Measurements from ENCODE around the gene AGBL1.

Gene AGBL1

GRCh38 chr15:86553108-86553507 is 473.4 kb downstream of the AGBL1 start:
- H4K20me1 ChIP-seq (ENCODE audit: low read depth, low read length), result no peaks in the 10 kb centered on the region
- H3K36me3 ChIP-seq (ENCODE audit: low read length), result no peaks in the 10 kb centered on the region
- no peaks in the 10 kb centered on the region for H3K27me3 ChIP-seq (ENCODE audit: low read length)
- H3K27ac ChIP-seq (ENCODE audit: low read depth, low read length), result no peak overlapping the region
- no peak overlapping the region for H3K4me2 ChIP-seq (ENCODE audit: low read depth, low read length, poor library complexity, severe bottlenecking)
- H3F3A ChIP-seq (ENCODE audit: insufficient read depth), result no peaks in the 10 kb centered on the region
- H3K79me2 ChIP-seq (ENCODE audit: insufficient read depth, low read length), result no peaks in the 10 kb centered on the region
- H3K9me3 ChIP-seq (ENCODE audit: insufficient read depth, low read length), result no peaks in the 10 kb centered on the region
- H2AFZ ChIP-seq (ENCODE audit: low read depth, low read length, severe bottlenecking), result no peak overlapping the region
- no peak for TF ChIP-seq EZH2phosphoT487 (conservative IDR thresholded peaks at IDR 0.05; ENCODE audit: low read length)
- TF ChIP-seq, protein P1, sequence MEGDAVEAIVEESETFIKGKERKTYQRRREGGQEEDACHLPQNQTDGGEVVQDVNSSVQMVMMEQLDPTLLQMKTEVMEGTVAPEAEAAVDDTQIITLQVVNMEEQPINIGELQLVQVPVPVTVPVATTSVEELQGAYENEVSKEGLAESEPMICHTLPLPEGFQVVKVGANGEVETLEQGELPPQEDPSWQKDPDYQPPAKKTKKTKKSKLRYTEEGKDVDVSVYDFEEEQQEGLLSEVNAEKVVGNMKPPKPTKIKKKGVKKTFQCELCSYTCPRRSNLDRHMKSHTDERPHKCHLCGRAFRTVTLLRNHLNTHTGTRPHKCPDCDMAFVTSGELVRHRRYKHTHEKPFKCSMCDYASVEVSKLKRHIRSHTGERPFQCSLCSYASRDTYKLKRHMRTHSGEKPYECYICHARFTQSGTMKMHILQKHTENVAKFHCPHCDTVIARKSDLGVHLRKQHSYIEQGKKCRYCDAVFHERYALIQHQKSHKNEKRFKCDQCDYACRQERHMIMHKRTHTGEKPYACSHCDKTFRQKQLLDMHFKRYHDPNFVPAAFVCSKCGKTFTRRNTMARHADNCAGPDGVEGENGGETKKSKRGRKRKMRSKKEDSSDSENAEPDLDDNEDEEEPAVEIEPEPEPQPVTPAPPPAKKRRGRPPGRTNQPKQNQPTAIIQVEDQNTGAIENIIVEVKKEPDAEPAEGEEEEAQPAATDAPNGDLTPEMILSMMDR (IDR thresholded peaks at IDR 0.05; ENCODE audit: insufficient read depth, low read length, poor library complexity, severe bottlenecking), result no peak
- no peak overlapping the region for H3K4me3 ChIP-seq (ENCODE audit: insufficient read depth, low read length, poor library complexity, severe bottlenecking)
- no peak overlapping the region for H3K9ac ChIP-seq (ENCODE audit: low read length)
- no peaks in the 10 kb centered on the region for H3K9me2 ChIP-seq (replicated peaks; ENCODE audit: insufficient read depth, low read length)

DNA sequence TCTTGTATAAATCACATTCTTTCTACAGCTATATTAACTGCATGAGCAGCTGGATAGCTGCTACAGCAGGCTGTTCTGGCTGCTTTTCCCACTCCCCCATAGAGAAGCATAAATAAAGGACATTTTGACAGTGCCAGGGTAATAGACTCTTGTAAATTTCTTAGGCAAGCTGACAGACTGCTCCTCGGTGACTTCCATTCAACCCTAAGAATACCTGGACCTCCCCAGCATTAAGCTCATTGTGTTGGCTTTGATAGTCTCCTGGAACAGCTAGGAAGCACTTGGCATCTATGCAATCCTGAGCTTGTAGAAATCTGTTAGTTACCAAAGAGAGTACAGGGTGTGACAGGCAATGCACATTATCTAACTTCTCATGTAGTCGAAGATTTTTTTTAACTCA is 475.4 kb downstream of the AGBL1 start:
- H3K9me2 ChIP-seq (replicated peaks; ENCODE audit: insufficient read depth, low read length), result no peaks in the 10 kb centered on the region
- no peak overlapping the region for H3K4me2 ChIP-seq (ENCODE audit: low read depth, low read length, poor library complexity, severe bottlenecking)
- no peak overlapping the region for H3K9ac ChIP-seq (ENCODE audit: low read length)
- no peaks in the 10 kb centered on the region for H3F3A ChIP-seq (ENCODE audit: insufficient read depth)
- H2AFZ ChIP-seq (ENCODE audit: low read depth, low read length, severe bottlenecking), result no peak overlapping the region
- no peaks in the 10 kb centered on the region for H3K9me3 ChIP-seq (ENCODE audit: insufficient read depth, low read length)
- TF ChIP-seq, protein P1 (IDR thresholded peaks at IDR 0.05; ENCODE audit: insufficient read depth, low read length, poor library complexity, severe bottlenecking), result no peak
- TF ChIP-seq EZH2phosphoT487 (conservative IDR thresholded peaks at IDR 0.05; ENCODE audit: low read length), result no peak
- no peaks in the 10 kb centered on the region for H3K27me3 ChIP-seq (ENCODE audit: low read length)
- no peak overlapping the region for H3K4me3 ChIP-seq (ENCODE audit: insufficient read depth, low read length, poor library complexity, severe bottlenecking)
- H4K20me1 ChIP-seq (ENCODE audit: low read depth, low read length), result no peaks in the 10 kb centered on the region
- H3K79me2 ChIP-seq (ENCODE audit: insufficient read depth, low read length), result no peaks in the 10 kb centered on the region
- no peaks in the 10 kb centered on the region for H3K36me3 ChIP-seq (ENCODE audit: low read length)
- H3K27ac ChIP-seq (ENCODE audit: low read depth, low read length), result no peak overlapping the region

GRCh38 chr15:86555939-86556338 is 476.3 kb downstream of the AGBL1 start:
- Histone ChIP-seq H3K27ac (ENCODE audit: low read depth, low read length) (no peak overlapping the region), H3K27me3 (ENCODE audit: low read length) (no peaks in the 10 kb centered on the region), H3K79me2 (ENCODE audit: insufficient read depth, low read length) (no peaks in the 10 kb centered on the region), H3F3A (ENCODE audit: insufficient read depth) (no peaks in the 10 kb centered on the region), H3K9ac (ENCODE audit: low read length) (no peak overlapping the region), H4K20me1 (ENCODE audit: low read depth, low read length) (no peaks in the 10 kb centered on the region), H3K9me2 (replicated peaks; ENCODE audit: insufficient read depth, low read length) (no peaks in the 10 kb centered on the region), H3K4me2 (ENCODE audit: low read depth, low read length, poor library complexity, severe bottlenecking) (no peak overlapping the region), H3K4me3 (ENCODE audit: insufficient read depth, low read length, poor library complexity, severe bottlenecking) (no peak overlapping the region), H2AFZ (ENCODE audit: low read depth, low read length, severe bottlenecking) (no peak overlapping the region), H3K36me3 (ENCODE audit: low read length) (no peaks in the 10 kb centered on the region), H3K9me3 (ENCODE audit: insufficient read depth, low read length) (no peaks in the 10 kb centered on the region)
- TF ChIP-seq EZH2phosphoT487 (conservative IDR thresholded peaks at IDR 0.05; ENCODE audit: low read length), result no peak
- TF ChIP-seq, protein P1 (IDR thresholded peaks at IDR 0.05; ENCODE audit: insufficient read depth, low read length, poor library complexity, severe bottlenecking), result no peak

Data from SU-DHL-6 (cell line).